Lower leg skin (tissue), 3 donors: Measurements from ENCODE around the gene MCMBP.

Experiments used
- CTCF ChIP-seq, 3 donors: fragments of 450-650 bp; IDR thresholded peaks; one replicate each; pipeline ENCODE4 v1.5.1; 2016; ENCODE audit warnings: antibody characterized with exemption in 3 of 3, mild to moderate bottlenecking in 3 of 3, moderate library complexity in 2 of 3
- POLR2A ChIP-seq, 2 donors: fragments of 450-650 bp; IDR thresholded peaks; one replicate each; pipeline ENCODE4 v1.6.1; 2016 to 2017; ENCODE audit warnings: antibody characterized with exemption in 2 of 2, mild to moderate bottlenecking in 1 of 2, moderate library complexity in 1 of 2

- TF ChIP-seq CTCF (IDR thresholded peaks at IDR 0.05) (no peak), POLR2A (IDR thresholded peaks at IDR 0.05) (no peak)
These were observed 69.4 kb downstream of the MCMBP start for GRCh38 chr10:119803264-119803663.
